Measurements from ENCODE around the gene GALNT15.

GRCh38 chr3:16146015-16146730 lies 28.3 kb upstream of the GALNT15 start:
- TF ChIP-seq, protein P1, sequence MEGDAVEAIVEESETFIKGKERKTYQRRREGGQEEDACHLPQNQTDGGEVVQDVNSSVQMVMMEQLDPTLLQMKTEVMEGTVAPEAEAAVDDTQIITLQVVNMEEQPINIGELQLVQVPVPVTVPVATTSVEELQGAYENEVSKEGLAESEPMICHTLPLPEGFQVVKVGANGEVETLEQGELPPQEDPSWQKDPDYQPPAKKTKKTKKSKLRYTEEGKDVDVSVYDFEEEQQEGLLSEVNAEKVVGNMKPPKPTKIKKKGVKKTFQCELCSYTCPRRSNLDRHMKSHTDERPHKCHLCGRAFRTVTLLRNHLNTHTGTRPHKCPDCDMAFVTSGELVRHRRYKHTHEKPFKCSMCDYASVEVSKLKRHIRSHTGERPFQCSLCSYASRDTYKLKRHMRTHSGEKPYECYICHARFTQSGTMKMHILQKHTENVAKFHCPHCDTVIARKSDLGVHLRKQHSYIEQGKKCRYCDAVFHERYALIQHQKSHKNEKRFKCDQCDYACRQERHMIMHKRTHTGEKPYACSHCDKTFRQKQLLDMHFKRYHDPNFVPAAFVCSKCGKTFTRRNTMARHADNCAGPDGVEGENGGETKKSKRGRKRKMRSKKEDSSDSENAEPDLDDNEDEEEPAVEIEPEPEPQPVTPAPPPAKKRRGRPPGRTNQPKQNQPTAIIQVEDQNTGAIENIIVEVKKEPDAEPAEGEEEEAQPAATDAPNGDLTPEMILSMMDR (IDR thresholded peaks at IDR 0.05), result no peak
- TF ChIP-seq POLR2A (IDR thresholded peaks at IDR 0.05), result no peak

All from heart left ventricle (tissue), 13 donors.